Lung (tissue), 12 donors: ENCODE results near the gene CLDN9. TPM values are rescaled to one million over a fixed set of nuclear protein-coding genes. Genes with fewer than 3 reads are reported as not detected.

Experiments used
- ATAC-seq: fragments of 200-7000 bp; cut with Tn5 transposase; one replicate; pipeline ENCODE4 v1.9.1; 2020; ENCODE audit warnings: moderate number of reproducible peaks; ENCODE audit not compliant: insufficient read depth, low FRiP score
- DNase-seq, 3 donors: peaks; one replicate each; pipeline ENCODE4 v3.0.0-alpha.2; 2013 to 2017
- H3K27ac ChIP-seq, 2 donors: one replicate each; pipeline ENCODE4 v1.5.1; 2013; ENCODE audit warnings: mild to moderate bottlenecking in 2 of 2, moderate library complexity in 2 of 2, control low read depth in 1 of 2, inconsistent platforms in 1 of 2, low read depth in 1 of 2, low read length in 1 of 2
- H3K27me3 ChIP-seq, 3 donors: one replicate each; pipeline ENCODE4 v1.5.1; 2013; ENCODE audit warnings: low read length in 2 of 3; ENCODE audit not compliant: control insufficient read depth in 3 of 3, insufficient read depth in 3 of 3
- H3K36me3 ChIP-seq, 4 donors: one replicate each; pipeline ENCODE4 v1.5.1; 2013; ENCODE audit warnings: low read length in 4 of 4, mild to moderate bottlenecking in 1 of 4, moderate library complexity in 1 of 4; ENCODE audit not compliant: control insufficient read depth in 4 of 4, insufficient read depth in 4 of 4
- H3K4me1 ChIP-seq, 5 donors: one replicate each; pipeline ENCODE4 v1.5.1; 2013; ENCODE audit warnings: low read length in 5 of 5, mild to moderate bottlenecking in 2 of 5, moderate library complexity in 1 of 5; ENCODE audit not compliant: control insufficient read depth in 5 of 5, insufficient read depth in 5 of 5
- H3K4me3 ChIP-seq: one replicate; pipeline ENCODE4 v1.5.1; 2013; ENCODE audit warnings: mild to moderate bottlenecking, control low read depth, moderate library complexity
- H3K9ac ChIP-seq, 2 donors: one replicate each; pipeline ENCODE4 v1.5.1; 2013; ENCODE audit warnings: low read length in 2 of 2, control low read depth in 1 of 2; ENCODE audit not compliant: insufficient read depth in 1 of 2
- H3K9me3 ChIP-seq, 4 donors: one replicate each; pipeline ENCODE4 v1.5.1; 2013; ENCODE audit warnings: low read length in 3 of 4, mild to moderate bottlenecking in 1 of 4, moderate library complexity in 1 of 4; ENCODE audit not compliant: control insufficient read depth in 4 of 4, insufficient read depth in 3 of 4
- CTCF ChIP-seq: IDR thresholded peaks from 2 replicates; pipeline ENCODE4 v1.5.1; 2012; ENCODE audit warnings: mild to moderate bottlenecking; ENCODE audit errors: control extremely low read depth, extremely low read depth
- whole genome bisulfite sequencing, 2 donors: extraction: QIAGEN DNeasy Blood & Tissue Kit; methylation state at CpG; one replicate each; pipeline ENCODE4 v1.1.7; 2013; 5-methylcytosine and 5-hydroxymethylcytosine counted together
- polyA plus RNA-seq, 2 donors: library from polyadenylated mRNA; stranded (reverse); fragments of 200-250 nt; gene quantifications; one replicate each; pipeline ENCODE4 v1.2.1, GENCODE V29; 2013
- total RNA-seq, 2 donors: library from RNA; depleted of rRNA in 1 of 2; stranded (reverse); fragments of >200 nt in 1 of 2; gene quantifications; one replicate each; pipeline ENCODE4 v1.2.1, GENCODE V29; 2014 to 2021
- donor health status: control.
- donor health status: control.
- donor health status: Bipolar disorder and iron deficiency.
- donor health status: healthy.
- donor health status: DM: yes; HTN: yes; CAD: no.

The CLDN9 gene
- total and polyA plus RNA-seq, 4 donors: 0.91 to 5.3 (median 1.3) TPM

- Histone ChIP-seq H3K27ac (peak overlapping the region in 1 of 2 donors; percentile 53), H3K36me3 (no peaks in the 10 kb centered on the region), H3K4me1 (peaks cover 0 to 4% (median 0%) of the 10 kb centered on the region in 5 donors), H3K27me3 (peaks cover 0 to 52% (median 44%) of the 10 kb centered on the region in 3 donors), H3K9ac (no peak overlapping the region), H3K9me3 (no peaks in the 10 kb centered on the region), H3K4me3 (peak overlapping the region; percentile 12)
- no peak for TF ChIP-seq CTCF
- 4% methylated on average over 28 to 40 of the region's 40 CpGs for WGBS, 2 donors
- no peak for DNase-seq
- no peak for ATAC-seq
Observed at GRCh38 chr16:3035972-3036725, 23.4 kb downstream of the CLDN9 start.

GRCh38 chr16:3036726-3037315 is 24.1 kb downstream of the CLDN9 start, which contains the start of gene BICDL2:
TSS of gene BICDL2 (minus strand) at chr16:3036944. CDS start at chr16:3035496, 1,448 bp downstream.
- TF ChIP-seq CTCF: no peak
- Histone ChIP-seq H3K4me3 (peak within 1 kb of the TSS; percentile 12), H3K4me1 (peaks cover 0 to 4% (median 0%) of the 10 kb centered on the region in 5 donors), H3K27me3 (peaks cover 0 to 52% (median 38%) of the 10 kb centered on the region in 3 donors), H3K27ac (peak within 1 kb of the TSS in 1 of 2 donors; percentile 53), H3K36me3 (no peaks in the 10 kb centered on the region), H3K9ac (no peak within 1 kb of the TSS), H3K9me3 (no peaks in the 10 kb centered on the region)
- WGBS, 2 donors: 6 to 8% methylated on average over 24 to 44 of the region's 44 CpGs
- no peak for DNase-seq
- peak; percentile 32 for ATAC-seq

GRCh38 chr16:3038256-3038655 is 25.5 kb downstream of the CLDN9 start:
- Histone ChIP-seq H3K9me3 (no peaks in the 10 kb centered on the region), H3K4me1 (peaks cover 0 to 4% (median 0%) of the 10 kb centered on the region in 5 donors), H3K4me3 (no peak overlapping the region), H3K36me3 (no peaks in the 10 kb centered on the region), H3K9ac (no peak overlapping the region), H3K27me3 (peaks cover 0 to 49% (median 44%) of the 10 kb centered on the region in 3 donors), H3K27ac (no peak overlapping the region)
- WGBS, 2 donors: 29 to 33% methylated on average over 11 of the region's 11 CpGs
- DNase-seq: no peak
- no peak for ATAC-seq
- no peak for TF ChIP-seq CTCF
